GM12892 (cell line): Measurements from ENCODE around the gene PCDHGB4.

Experiments used
- DNase-seq: peaks from one replicate; pipeline ENCODE4 v3.0.0; 2011; ENCODE audit not compliant: insufficient read length
- FAIRE-seq: peaks from 2 replicates; lab custom pipeline; 2011; peaks lifted over from hg19 to GRCh38; lab: Jason Lieb, UNC
- POLR2A ChIP-seq: IDR thresholded peaks from 2 replicates; pipeline ENCODE4 v1.6.1; 2011; ENCODE audit warnings: low read depth, low read length, control low read depth
- POLR2AphosphoS5 ChIP-seq: IDR thresholded peaks from 2 replicates; pipeline ENCODE4 v1.6.1; 2011; ENCODE audit warnings: low read depth, low read length, control low read depth
- TAF1 ChIP-seq: IDR thresholded peaks from 2 replicates; pipeline ENCODE4 v1.6.1; 2011; ENCODE audit warnings: low read depth, mild to moderate bottlenecking, control low read depth, low read length, borderline replicate concordance

Gene PCDHGB4

DNA sequence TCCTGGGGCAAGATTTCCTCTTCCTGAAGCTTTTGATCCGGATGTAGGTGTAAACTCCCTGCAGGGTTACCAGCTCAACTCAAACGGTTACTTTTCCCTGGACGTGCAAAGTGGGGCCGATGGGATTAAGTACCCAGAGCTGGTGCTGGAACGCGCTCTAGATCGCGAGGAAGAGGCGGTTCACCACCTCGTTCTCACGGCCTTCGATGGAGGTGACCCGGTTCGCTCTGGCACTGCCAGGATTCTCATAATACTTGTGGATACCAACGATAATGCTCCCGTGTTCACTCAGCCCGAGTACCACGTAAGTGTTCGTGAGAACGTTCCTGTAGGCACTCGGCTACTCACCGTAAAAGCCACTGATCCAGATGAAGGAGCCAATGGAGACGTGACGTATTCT is 31.9 kb upstream of the PCDHGB4 start:
- no peak for FAIRE-seq
- no peak for DNase-seq
- TF ChIP-seq POLR2A (no peak), POLR2AphosphoS5 (no peak), TAF1 (no peak)

DNA sequence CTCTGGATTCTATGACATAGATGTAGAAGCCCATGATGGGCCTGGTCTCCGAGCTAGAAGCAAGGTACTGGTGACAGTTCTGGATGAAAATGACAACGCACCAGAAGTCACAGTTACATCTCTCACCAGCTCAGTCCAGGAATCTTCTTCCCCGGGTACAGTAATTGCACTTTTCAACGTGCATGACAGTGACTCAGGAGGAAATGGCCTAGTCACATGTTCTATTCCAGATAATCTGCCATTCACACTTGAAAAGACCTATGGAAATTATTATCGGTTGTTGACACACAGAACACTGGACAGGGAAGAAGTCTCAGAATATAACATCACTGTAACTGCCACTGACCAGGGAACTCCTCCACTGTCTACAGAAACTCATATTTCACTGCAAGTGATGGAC is 31.4 kb upstream of the PCDHGB4 start:
- TF ChIP-seq TAF1, result no peak
- FAIRE-seq, result no peak

DNA sequence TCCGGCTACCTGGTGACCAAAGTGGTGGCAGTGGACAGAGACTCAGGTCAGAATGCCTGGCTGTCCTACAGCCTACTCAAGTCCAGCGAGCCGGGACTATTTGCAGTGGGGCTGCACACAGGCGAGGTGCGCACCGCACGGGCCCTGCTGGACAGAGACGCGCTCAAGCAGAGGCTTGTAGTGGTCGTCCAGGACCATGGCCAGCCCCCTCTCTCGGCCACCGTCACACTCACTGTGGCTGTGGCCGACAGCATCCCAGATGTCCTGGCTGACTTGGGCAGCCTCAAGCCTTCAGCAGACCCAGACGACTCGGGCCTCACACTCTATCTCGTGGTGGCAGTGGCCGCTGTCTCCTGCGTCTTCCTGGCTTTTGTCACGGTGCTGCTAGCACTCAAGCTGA is 30.5 kb upstream of the PCDHGB4 start:
- TF ChIP-seq POLR2A, result no peak
- TF ChIP-seq TAF1, result no peak
- no peak for TF ChIP-seq POLR2AphosphoS5
- DNase-seq (no peak), FAIRE-seq (no peak)

More for the DNA sequence above, 31.4 kb upstream of the PCDHGB4 start:
- DNase-seq, result no peak

DNA sequence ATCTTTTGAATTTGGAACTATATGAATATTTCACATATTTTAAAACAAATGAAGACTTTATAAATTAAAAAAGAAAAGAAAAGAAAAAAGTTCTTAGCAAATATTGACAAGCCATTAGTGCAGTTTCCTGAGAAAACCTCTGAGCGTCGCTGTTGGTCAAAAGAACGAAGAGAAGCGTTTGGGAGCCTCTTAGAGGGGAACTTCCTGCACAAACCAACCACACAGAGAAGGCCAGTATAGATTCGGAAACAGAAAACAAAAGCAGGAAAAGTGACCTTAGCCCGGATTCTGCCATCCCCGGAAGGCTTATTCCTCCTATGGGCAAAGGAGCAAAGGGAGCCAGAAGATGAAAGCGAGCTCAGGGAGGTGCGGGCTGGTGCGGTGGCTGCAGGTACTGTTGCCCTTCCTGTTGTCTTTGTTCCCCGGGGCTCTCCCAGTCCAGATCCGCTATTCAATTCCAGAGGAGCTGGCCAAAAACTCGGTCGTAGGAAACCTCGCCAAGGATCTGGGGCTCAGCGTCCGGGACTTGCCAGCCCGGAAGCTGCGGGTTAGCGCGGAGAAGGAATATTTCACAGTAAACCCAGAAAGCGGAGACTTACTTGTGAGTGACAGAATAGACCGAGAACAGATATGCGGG is 27.6 kb upstream of the PCDHGB4 start, which contains the start of gene PCDHGB2:
Gene PCDHGB2 (plus strand): TSS at position 205 of the 637 bp plus-strand sequence. CDS start 142 bp downstream, at position 347.
- TF ChIP-seq POLR2AphosphoS5 (no peak), POLR2A (no peak), TAF1 (no peak)
- DNase-seq (no peak), FAIRE-seq (no peak)

DNA sequence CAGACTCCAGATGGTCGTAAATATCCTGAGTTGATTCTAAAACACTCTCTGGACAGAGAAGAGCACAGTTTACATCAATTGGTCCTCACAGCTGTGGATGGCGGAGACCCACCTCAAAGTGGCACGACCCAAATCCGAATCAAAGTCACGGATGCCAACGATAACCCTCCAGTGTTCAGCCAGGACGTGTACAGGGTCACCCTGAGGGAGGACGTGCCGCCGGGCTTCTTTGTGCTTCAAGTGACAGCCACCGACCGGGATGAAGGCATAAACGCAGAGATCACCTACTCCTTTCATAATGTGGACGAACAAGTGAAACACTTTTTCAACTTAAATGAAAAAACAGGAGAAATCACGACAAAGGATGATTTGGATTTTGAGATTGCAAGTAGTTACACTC is 26.8 kb upstream of the PCDHGB4 start:
- DNase-seq (no peak), FAIRE-seq (no peak)
- TF ChIP-seq POLR2AphosphoS5 (no peak), TAF1 (no peak), POLR2A (no peak)

DNA sequence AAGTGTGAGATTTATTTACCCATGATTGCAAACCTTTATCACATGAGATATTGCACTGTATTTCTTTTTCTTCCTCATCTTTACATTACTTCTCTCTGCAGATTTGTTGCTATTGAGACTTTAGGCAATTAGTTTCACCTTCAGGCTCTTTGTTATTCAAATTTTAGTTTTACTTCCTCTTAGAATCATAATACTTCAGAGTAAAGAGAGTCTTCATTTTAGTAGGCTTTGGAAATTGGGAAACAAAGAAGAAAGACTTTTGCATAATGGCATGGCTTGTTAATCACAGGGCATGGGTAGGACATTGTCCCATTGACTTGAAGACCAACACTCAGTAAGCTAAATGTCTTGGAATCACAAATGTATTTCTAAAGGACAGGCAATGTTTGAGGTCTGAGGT is 24.8 kb upstream of the PCDHGB4 start:
- DNase-seq, result no peak
- no peak for TF ChIP-seq POLR2A
- no peak for TF ChIP-seq POLR2AphosphoS5
- no peak for TF ChIP-seq TAF1
- FAIRE-seq, result no peak

DNA sequence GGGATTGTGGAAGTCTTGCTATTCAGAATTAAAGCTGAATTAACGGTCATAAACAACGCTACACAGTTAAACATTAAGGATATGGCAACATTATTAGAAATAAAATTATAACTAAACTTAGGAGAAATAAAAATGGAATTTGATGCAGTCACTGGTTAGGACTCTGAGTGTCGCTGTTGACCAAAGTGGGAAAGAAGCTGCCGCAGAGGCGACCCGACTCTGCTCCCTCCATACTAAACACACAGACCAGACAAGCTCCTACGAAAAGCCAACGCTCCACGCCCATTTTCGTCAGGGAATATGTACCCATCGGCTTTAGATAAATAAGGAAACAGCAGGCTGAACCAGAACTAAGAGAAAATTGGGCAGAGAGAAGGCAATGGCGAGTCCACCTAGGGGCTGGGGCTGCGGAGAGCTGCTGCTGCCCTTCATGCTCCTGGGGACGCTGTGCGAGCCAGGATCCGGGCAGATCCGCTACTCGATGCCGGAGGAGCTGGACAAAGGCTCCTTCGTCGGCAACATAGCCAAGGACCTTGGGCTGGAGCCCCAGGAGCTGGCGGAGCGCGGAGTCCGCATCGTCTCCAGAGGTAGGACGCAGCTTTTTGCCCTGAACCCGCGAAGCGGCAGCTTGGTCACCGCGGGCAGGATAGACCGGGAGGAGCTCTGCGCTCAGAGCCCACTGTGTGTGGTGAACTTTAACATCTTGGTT is 23.4 kb upstream of the PCDHGB4 start, which contains the start of gene PCDHGA5:
Gene PCDHGA5 (plus strand): TSS at position 211 of the 709 bp plus-strand sequence. CDS start 169 bp downstream, at position 380.
- no peak for TF ChIP-seq TAF1
- no peak for TF ChIP-seq POLR2AphosphoS5
- TF ChIP-seq POLR2A, result no peak
- DNase-seq, result no peak

DNA sequence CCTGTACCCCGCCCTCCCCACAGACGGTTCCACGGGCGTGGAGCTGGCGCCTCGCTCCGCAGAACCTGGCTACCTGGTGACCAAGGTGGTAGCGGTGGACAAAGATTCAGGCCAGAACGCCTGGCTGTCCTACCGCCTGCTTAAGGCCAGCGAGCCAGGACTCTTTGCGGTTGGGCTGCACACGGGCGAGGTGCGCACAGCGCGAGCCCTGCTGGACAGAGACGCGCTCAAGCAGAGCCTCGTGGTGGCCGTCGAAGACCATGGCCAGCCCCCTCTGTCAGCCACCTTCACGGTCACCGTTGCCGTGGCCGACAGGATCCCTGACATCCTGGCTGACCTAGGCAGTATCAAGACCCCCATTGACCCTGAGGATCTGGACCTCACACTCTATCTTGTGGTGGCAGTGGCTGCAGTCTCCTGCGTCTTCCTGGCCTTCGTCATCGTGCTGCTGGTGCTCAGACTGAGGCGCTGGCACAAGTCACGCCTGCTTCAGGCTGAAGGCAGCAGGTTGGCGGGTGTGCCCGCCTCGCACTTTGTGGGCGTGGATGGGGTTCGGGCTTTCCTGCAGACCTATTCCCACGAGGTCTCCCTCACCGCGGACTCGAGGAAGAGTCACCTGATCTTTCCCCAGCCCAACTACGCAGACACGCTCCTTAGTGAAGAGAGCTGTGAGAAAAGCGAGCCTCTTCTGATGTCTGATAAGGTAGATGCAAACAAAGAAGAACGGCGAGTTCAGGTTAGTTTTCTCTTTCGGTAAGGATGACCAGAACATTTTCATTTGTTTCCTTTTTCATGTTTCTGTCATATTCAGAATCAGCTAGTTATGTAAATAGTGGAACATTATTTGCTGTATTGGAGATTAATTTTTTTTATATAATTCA is 21.2 kb upstream of the PCDHGB4 start:
- FAIRE-seq, result no peak
- no peak for TF ChIP-seq POLR2A
- no peak for TF ChIP-seq TAF1
- TF ChIP-seq POLR2AphosphoS5, result no peak
- no peak for DNase-seq

More for the DNA sequence above, 23.4 kb upstream of the PCDHGB4 start, which contains the start of gene PCDHGA5:
- FAIRE-seq, result no peak

DNA sequence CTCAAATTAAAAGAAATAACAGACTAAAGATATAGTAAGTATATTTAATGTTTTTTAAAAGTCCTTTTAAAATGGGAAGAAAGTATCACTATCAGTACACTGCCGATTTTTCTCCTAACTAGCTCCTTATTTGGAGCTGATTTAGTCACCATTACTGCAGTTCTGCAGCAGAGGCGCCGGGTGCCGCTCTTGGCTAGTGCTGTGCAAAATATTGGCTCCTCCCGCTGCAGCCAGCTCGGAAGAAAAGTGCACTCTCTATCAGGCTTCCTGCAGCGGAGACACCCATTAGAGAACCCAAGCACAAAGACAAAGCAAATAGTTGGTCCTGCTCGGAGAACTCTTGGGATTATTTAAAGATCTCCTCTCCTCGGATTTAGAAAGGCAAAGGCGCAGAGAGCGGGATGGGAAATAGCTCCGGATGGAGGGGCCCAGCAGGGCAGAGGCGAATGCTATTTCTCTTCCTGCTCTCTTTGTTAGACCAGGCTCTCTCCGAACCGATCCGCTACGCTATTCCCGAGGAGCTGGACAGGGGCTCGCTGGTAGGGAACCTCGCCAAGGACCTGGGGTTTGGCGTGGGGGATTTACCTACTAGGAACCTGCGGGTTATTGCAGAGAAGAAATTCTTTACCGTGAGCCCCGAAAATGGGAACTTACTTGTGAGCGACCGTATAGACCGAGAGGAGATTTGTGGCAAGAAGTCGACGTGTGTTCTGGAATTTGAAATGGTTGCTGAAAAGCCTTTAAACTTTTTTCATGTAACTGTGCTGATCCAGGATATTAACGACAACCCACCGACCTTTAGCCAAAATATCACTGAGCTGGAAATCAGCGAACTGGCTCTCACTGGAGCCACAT is 17.3 kb upstream of the PCDHGB4 start, which contains the start of gene PCDHGB3:
Gene PCDHGB3 (plus strand): TSS at position 249 of the 855 bp plus-strand sequence. CDS start 153 bp downstream, at position 402.
- peak; percentile 27; the same call in 1 of the 2 replicates for TF ChIP-seq POLR2A
- no peak for TF ChIP-seq POLR2AphosphoS5
- no peak for DNase-seq
- FAIRE-seq, result peak; percentile 56
